Naive B cell (primary cell): Measurements from ENCODE around the gene IFT22. TPM values are rescaled to one million over a fixed set of nuclear protein-coding genes. Genes with fewer than 3 reads are reported as not detected.
"Not testable (repeated sequence)": the region's sequence is repeated elsewhere in the genome, so short reads cannot be mapped to it uniquely, and the experiment has no call there.

Experiments
- ATAC-seq, 2 donors: fragments of 150-1000 bp; cut with Tn5 transposase; 2 replicates each; pipeline ENCODE4 v1.10.0; 2021; ENCODE audit warnings: low read depth in 2 of 2, mild to moderate bottlenecking in 2 of 2, moderate library complexity in 2 of 2
- DNase-seq: peaks from one replicate; pipeline ENCODE4 v3.0.0; 2022
- H3K27ac Mint-ChIP-seq, 6 donors: one replicate each; pipeline ENCODE4 v1.8.0; 2020 to 2022; ENCODE audit warnings: mild to moderate bottlenecking in 6 of 6, mixed read lengths in 6 of 6, moderate library complexity in 5 of 6, inconsistent platforms in 2 of 6
- H3K27me3 Mint-ChIP-seq, 3 donors: one replicate each; pipeline ENCODE4 v1.8.0; 2021 to 2022; ENCODE audit warnings: mixed read lengths in 3 of 3, mild to moderate bottlenecking in 1 of 3
- H3K36me3 Mint-ChIP-seq, 2 donors: one replicate each; pipeline ENCODE4 v1.8.0; 2020 to 2022; ENCODE audit warnings: mixed read lengths in 2 of 2, inconsistent platforms in 1 of 2, mild to moderate bottlenecking in 1 of 2
- H3K4me1 Mint-ChIP-seq, 3 donors: one replicate each; pipeline ENCODE4 v1.8.0; 2020 to 2022; ENCODE audit warnings: mixed read lengths in 3 of 3, inconsistent platforms in 1 of 3, mild to moderate bottlenecking in 1 of 3, moderate library complexity in 1 of 3
- H3K4me3 Mint-ChIP-seq, 8 donors: one replicate each; pipeline ENCODE4 v1.8.0; 2020 to 2022; ENCODE audit warnings: mild to moderate bottlenecking in 8 of 8, mixed read lengths in 8 of 8, moderate library complexity in 8 of 8, inconsistent platforms in 2 of 8
- H3K9me3 Mint-ChIP-seq, 7 donors: one replicate each; pipeline ENCODE4 v1.8.0; 2020 to 2022; ENCODE audit warnings: mixed read lengths in 7 of 7, mild to moderate bottlenecking in 5 of 7, inconsistent platforms in 2 of 7, moderate library complexity in 1 of 7
- polyA plus RNA-seq, 6 donors: library from polyadenylated mRNA; unstranded; fragments of 300-500 nt; fragmentation: Illumina TruSeq; gene quantifications; one replicate each; pipeline ENCODE4 v1.2.3, GENCODE V29; 2021; ENCODE audit warnings: low read depth in 6 of 6

IFT22 gene
- polyA plus RNA-seq, 6 donors from 2014 or later: 12.0 to 21.5 (median 17.6) TPM

DNA sequence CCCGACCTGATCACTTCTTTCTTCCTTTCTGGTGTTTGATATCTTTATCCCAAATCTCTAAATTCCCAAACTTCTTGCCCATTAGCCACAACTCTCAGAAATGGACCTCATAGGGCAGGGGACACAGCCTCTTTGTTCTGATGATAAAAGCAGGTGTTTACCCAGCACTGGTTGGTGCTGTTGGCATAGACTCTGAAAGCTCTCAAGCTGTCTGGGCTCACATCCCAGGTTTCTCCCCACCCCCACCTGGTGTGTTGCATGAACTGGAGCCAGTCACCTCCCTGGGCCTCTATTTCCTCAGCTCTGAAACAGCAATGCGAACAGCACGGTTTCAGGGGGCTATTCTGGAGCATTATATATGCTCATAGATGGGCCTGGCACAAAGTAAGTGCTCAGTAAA is 35.7 kb downstream of the IFT22 start:
- ATAC-seq, H3K36me3 Mint-ChIP-seq, H3K27ac Mint-ChIP-seq, DNase-seq, H3K9me3 Mint-ChIP-seq, H3K4me3 Mint-ChIP-seq: not testable (repeated sequence)
- Mint-ChIP-seq H3K27me3 (peaks cover 39 to 63% (median 51%) of the 10 kb centered on the region in 3 donors), H3K4me1 (peaks cover 6 to 16% (median 10%) of the 10 kb centered on the region in 3 donors)

DNA sequence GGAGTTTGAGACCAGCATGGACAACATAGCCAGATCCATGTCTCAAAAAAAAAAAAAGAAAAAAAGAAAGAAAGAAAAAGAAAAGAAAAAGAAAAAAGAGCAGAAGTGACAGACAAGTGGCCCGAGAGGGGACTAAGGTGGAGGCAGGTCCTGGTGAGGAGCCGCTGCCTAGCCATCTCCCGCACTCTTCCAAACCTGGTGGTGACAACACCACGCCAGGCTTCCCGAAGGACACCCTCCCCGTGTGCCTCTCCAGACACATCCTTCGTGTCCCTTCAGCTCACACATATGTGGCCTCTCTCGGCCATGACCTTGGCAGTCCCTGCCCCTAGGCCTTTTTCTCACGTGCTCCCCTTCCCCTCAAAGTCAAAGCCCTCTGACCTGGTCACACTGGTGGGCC is 36.4 kb downstream of the IFT22 start:
- H3K9me3 Mint-ChIP-seq: peaks cover 0 to 5% (median 0%) of the 10 kb centered on the region in 7 donors
- H3K4me1 Mint-ChIP-seq: peaks cover 1 to 10% (median 5%) of the 10 kb centered on the region in 3 donors
- H3K36me3 Mint-ChIP-seq: no peaks in the 10 kb centered on the region

DNA sequence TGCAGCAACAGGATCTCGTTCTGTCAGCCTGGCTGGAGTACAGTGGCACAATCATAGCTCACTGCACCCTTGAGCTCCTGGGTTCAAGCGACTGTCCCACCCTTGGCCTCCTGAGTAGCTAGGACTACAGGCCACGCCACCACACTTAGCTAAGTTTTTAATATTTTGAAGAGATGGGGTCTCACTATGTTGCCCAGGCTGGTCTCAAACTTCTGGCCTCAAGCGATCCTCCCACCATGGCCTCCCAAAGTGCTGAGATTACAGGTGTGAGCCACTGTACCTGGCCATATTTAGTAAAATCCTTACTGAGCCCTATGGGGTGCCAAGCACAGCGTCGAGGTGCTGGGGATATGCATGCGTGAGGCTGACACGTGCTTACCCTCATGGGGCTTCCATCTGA is 40.7 kb downstream of the IFT22 start:
- not testable (repeated sequence) for H3K4me1 Mint-ChIP-seq, DNase-seq, H3K4me3 Mint-ChIP-seq, ATAC-seq, H3K27ac Mint-ChIP-seq, H3K9me3 Mint-ChIP-seq, H3K36me3 Mint-ChIP-seq
- peaks cover 24 to 53% (median 43%) of the 10 kb centered on the region in 3 donors for H3K27me3 Mint-ChIP-seq

More for the DNA sequence above, 36.4 kb downstream of the IFT22 start:
- Mint-ChIP-seq H3K4me3 (no peak overlapping the region), H3K27me3 (peaks cover 32 to 62% (median 50%) of the 10 kb centered on the region in 3 donors), H3K27ac (no peak overlapping the region)
- DNase-seq (no peak), ATAC-seq (no peak)

DNA sequence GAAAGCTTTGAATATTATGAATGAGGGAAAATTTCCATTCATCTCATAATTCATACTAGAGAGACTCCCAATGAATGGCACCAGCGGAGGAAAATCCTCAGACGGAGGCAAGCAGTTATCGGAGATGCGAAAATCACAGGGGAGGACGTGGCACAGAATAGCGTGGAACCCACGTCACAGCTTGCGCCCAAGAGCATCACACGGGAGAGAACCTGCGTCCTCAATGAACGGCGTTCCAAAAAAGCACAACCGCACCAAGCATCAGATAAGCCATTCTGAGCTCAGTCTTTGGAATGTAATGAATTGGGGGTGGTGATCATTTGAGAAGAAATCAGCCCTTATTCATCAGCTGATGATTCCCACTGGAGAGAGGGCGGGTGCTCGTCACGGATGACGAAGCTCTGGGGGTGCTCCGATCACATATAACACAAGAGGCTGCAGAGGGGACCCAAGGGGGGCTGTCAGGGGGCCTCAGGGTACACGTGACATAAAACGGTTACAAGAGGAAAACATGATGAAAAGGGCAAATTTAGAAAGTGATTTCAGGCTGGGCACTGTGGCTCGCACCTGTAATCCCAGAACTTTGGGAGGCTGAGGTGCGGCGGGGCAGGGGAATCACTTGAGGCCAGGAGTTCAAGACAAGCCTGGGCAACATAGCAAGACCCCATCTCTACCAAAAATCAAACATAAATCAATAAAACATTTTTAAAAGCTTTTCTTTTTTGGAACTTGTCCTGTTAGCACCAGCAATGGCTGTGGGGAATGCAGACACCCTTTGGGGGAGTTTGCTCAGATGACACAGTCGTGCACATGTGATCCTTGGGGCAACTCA is 42.9 kb downstream of the IFT22 start:
- Mint-ChIP-seq H3K27ac (no peak overlapping the region), H3K4me1 (peaks cover 0 to 9% (median 5%) of the 10 kb centered on the region in 3 donors), H3K4me3 (no peak overlapping the region), H3K36me3 (no peaks in the 10 kb centered on the region), H3K27me3 (peaks cover 26 to 51% (median 42%) of the 10 kb centered on the region in 3 donors), H3K9me3 (no peaks in the 10 kb centered on the region)
- no peak for DNase-seq
- ATAC-seq: no peak

DNA sequence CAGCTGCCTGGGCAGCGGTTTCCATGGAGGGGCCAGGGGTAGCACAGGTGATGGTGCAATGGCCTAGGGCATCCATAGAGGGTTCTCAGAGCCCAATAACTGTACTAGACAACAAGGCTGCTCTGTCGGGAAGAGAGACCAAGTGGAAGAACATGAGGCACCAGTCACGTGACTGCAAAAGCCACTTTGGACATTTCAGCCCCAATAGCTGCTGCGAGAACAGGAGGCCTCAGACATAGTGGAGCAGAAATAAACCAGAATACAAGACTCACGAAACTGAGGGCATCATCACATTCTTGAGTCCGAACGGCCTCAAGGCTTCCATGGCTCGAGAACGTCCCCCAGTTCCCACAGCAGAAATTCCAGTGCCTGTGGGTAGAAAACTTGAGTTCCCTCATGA is 44.5 kb downstream of the IFT22 start:
- H3K36me3 Mint-ChIP-seq: no peaks in the 10 kb centered on the region
- ATAC-seq (no peak), DNase-seq (no peak)
- peaks cover 27 to 52% (median 51%) of the 10 kb centered on the region in 3 donors for H3K27me3 Mint-ChIP-seq
- no peaks in the 10 kb centered on the region for H3K4me1 Mint-ChIP-seq
- H3K9me3 Mint-ChIP-seq: no peaks in the 10 kb centered on the region
- no peak overlapping the region for H3K4me3 Mint-ChIP-seq
- H3K27ac Mint-ChIP-seq: peak overlapping the region in 1 of 6 donors; percentile 36

DNA sequence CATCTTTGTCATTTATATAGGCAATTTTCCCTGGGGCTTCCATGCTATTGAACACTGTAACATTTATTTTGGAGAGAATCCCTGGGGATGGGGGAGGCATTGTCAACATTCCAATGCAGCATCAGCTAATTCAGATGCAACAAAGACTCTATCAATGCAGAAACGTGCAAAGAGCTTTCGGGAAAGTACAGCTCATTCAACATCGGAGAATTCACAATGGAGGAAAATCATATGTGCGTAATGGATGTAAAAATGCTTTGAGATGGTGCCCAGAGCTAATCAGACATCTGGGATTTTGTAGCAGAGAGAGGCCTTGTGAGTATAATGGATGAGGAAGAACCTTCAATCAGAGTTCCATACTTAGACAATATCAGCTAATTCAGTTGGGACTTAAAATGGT is 48.4 kb downstream of the IFT22 start:
- Mint-ChIP-seq H3K9me3 (no peaks in the 10 kb centered on the region), H3K36me3 (no peaks in the 10 kb centered on the region), H3K27ac (no peak overlapping the region), H3K4me1 (no peaks in the 10 kb centered on the region), H3K27me3 (peaks cover 22 to 28% (median 23%) of the 10 kb centered on the region in 3 donors), H3K4me3 (no peak overlapping the region)
- no peak for ATAC-seq
- DNase-seq: no peak

DNA sequence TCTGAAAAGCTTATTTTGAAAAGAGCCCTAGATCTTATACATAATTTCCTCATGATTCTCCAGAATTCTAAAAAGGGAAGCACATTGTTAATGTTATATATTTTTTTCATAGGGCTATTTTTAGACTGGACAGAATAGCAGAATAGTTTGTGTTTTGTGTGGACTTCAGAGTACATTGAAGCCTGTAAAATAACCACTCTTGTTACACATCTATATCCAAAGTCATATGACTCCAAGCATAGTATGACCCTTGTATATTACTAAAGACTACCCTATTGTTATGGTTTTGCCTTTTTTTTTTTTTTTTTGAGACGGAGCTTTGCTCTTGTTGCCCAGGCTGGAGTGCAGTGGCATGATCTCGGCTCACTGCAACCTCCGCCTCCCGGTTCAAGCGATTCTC is 50.6 kb downstream of the IFT22 start:
- H3K36me3 Mint-ChIP-seq: no peaks in the 10 kb centered on the region
- no peak overlapping the region for H3K27ac Mint-ChIP-seq
- no peaks in the 10 kb centered on the region for H3K4me1 Mint-ChIP-seq
- peaks cover 9 to 16% (median 12%) of the 10 kb centered on the region in 3 donors for H3K27me3 Mint-ChIP-seq
- H3K9me3 Mint-ChIP-seq: no peaks in the 10 kb centered on the region
- no peak for DNase-seq
- no peak for ATAC-seq
- H3K4me3 Mint-ChIP-seq: no peak overlapping the region

DNA sequence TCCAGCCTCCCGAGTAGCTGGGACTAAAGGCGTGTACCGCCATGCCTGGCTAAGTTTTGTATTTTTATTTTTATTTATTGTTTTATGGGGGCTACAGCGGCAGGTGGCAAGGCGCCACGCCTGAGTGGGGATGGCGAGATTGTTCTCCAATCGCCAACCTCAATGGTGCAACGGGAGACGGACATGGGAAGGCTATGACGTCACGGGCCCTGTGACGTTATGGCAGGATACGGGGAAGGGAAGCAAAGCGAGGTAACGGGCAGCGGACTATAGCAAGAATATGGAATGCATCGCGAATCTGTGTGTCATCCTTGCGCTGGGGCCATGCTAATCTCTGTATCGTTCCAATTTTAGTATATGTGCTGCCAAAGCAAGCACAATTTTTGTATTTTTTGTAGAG is 51.9 kb downstream of the IFT22 start:
- no peaks in the 10 kb centered on the region for H3K9me3 Mint-ChIP-seq
- ATAC-seq (no peak), DNase-seq (no peak)
- no peak overlapping the region for H3K27ac Mint-ChIP-seq
- no peaks in the 10 kb centered on the region for H3K4me1 Mint-ChIP-seq
- no peak overlapping the region for H3K4me3 Mint-ChIP-seq
- H3K27me3 Mint-ChIP-seq: peaks cover 15 to 22% (median 20%) of the 10 kb centered on the region in 3 donors
- no peaks in the 10 kb centered on the region for H3K36me3 Mint-ChIP-seq

DNA sequence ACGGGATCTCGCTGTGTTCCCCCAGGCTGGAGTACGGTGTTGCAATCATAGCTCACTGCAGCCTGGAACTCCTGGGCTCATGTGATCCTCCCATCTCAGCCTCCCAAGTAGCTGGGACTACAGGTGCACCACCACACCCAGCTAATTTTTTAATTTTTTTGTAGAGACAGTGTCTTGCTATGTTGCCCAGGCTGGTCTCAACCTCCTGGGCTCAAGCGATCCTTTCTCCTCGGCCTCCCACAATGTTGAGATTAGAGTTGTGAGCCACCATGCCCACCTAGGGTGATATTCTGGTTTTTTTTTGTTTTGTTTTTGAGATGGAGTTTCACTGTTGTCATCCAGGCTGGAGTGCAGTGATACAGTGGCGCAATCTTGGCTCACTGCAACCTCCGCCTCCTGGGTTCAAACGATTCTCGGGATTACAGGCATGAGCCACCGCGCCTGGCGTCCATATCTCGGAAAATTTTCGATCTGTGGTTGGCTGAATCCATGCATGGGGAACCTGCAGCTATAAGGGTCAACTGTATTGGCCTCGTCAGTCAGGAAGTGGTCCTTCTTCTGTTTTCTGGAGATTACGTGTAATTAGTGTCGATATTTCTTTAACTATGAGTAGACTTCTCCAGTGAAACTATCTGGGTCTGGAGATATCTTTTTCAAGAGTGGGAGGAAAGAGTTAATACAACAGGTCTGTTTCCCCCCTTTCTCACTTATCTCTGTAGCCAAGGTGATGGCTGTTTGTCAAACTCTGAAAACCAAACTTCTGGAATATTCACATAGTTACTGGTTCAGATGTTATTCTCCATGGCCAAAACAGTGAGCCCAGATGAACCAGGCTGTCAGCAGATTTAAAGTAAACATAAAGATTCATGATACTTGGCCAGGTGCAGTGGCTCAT is 55.7 kb downstream of the IFT22 start:
- DNase-seq (no peak), ATAC-seq (no peak)
- H3K36me3 Mint-ChIP-seq: no peaks in the 10 kb centered on the region
- no peak overlapping the region for H3K4me3 Mint-ChIP-seq
- peaks cover 0 to 2% (median 0%) of the 10 kb centered on the region in 7 donors for H3K9me3 Mint-ChIP-seq
- no peak overlapping the region for H3K27ac Mint-ChIP-seq
- peaks cover 11 to 38% (median 21%) of the 10 kb centered on the region in 3 donors for H3K27me3 Mint-ChIP-seq
- H3K4me1 Mint-ChIP-seq: no peaks in the 10 kb centered on the region

DNA sequence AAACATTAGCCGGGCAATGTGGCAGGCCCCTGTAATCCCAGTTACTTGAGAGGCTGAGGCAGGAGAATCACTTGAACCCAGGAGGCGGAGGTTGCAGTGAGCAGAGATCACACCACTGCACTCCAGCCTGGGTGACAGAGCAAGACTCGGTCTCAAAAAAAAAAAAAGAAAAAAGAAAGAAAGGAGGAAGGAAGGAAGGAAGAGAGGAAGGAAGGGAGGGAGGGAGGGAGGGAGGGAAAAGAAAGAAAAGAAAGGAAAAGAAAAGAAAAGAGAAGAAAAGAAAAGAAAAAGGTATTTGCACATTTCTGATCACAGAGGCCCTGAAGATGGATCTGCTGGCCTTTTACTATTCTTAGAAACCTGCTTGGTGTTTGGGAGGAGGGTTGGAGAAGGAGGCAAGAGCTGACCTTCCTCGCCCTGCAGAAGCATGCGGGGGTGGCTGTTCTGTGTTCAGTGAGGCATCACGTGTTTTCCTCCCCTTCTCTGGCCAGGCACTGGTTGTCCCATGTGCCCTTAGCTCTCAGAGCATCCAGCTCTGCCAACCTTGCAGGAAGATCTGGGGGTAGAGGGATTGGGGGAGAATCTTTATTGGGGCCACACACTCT is 57.4 kb downstream of the IFT22 start:
- DNase-seq, H3K36me3 Mint-ChIP-seq, H3K4me3 Mint-ChIP-seq, H3K9me3 Mint-ChIP-seq, H3K27ac Mint-ChIP-seq, ATAC-seq, H3K4me1 Mint-ChIP-seq: not testable (repeated sequence)
- peaks cover 11 to 40% (median 21%) of the 10 kb centered on the region in 3 donors for H3K27me3 Mint-ChIP-seq

Other genes starting within 250 kb of the IFT22 start
- 10 to 100 TPM in 1 of 6 donors, 1 to 10 TPM in 5; 1.0 to 17.7 (median 6.3) TPM for gene TRIM56, start 236.3 kb downstream of the IFT22 start, polyA plus RNA-seq
- gene SERPINE1, start 194.7 kb downstream of the IFT22 start, polyA plus RNA-seq: under 1 TPM in 1 of 6 donors, not detected in 5; 0.44 TPM
- gene AP1S1, start 167.3 kb downstream of the IFT22 start, polyA plus RNA-seq: 10 to 100 TPM in 1 of 6 donors, 1 to 10 TPM in 5; 3.7 to 10.3 (median 4.9) TPM
- gene VGF, start 156.2 kb downstream of the IFT22 start, polyA plus RNA-seq: not detected
- not detected for gene NAT16, start 141.5 kb downstream of the IFT22 start, polyA plus RNA-seq
- gene MOGAT3, start 120.8 kb downstream of the IFT22 start, polyA plus RNA-seq: not detected
- gene PLOD3, start 104.2 kb downstream of the IFT22 start, polyA plus RNA-seq: 10 to 100 TPM; 10.2 to 16.5 (median 10.5) TPM
- gene ZNHIT1, start 103.6 kb downstream of the IFT22 start, polyA plus RNA-seq: 10 to 100 TPM; 43.9 to 67.5 (median 52.4) TPM
- 1 to 10 TPM in 1 of 6 donors, under 1 TPM in 4, not detected in 1; 0.28 to 2.0 (median 0.80) TPM for gene CLDN15, start 84.0 kb downstream of the IFT22 start, polyA plus RNA-seq
- gene FIS1, start 76.7 kb downstream of the IFT22 start, polyA plus RNA-seq: 100 to 1,000 TPM; 221 to 266 (median 244) TPM
- not detected for gene COL26A1, start 41.1 kb upstream of the IFT22 start, polyA plus RNA-seq